Left lung (tissue), 10 donors: ENCODE measurements around the gene RND1. TPM values are rescaled to one million over a fixed set of nuclear protein-coding genes. Genes with fewer than 3 reads are reported as not detected.

ENCODE experiments used
- ATAC-seq: fragments of 200-7000 bp; cut with Tn5 transposase; one replicate; pipeline ENCODE4 v1.9.1; 2020; ENCODE audit warnings: moderate library complexity
- DNase-seq, 4 donors: peaks; one replicate each; pipeline ENCODE4 v3.0.0-alpha.2; 2013 to 2020
- H3K27ac ChIP-seq, 2 donors: fragments of 200-600 bp; sonication (generic) in 1 of 2; one replicate each; pipeline versions ENCODE4 v1.5.0 to v1.8.0; 2020 to 2021
- H3K27me3 ChIP-seq, 2 donors: fragments of 200-600 bp; sonication (generic) in 1 of 2; one replicate each; pipeline versions ENCODE4 v1.5.0 to v1.8.0; 2020 to 2021
- H3K36me3 ChIP-seq, 2 donors: fragments of 200-600 bp; sonication (generic) in 1 of 2; one replicate each; pipeline versions ENCODE4 v1.5.0 to v1.8.0; 2020 to 2021
- H3K4me1 ChIP-seq, 2 donors: fragments of 200-600 bp; one replicate each; pipeline ENCODE4 v1.8.0; 2021
- H3K4me3 ChIP-seq, 2 donors: fragments of 200-600 bp; sonication (generic) in 1 of 2; one replicate each; pipeline versions ENCODE4 v1.5.0 to v1.8.0; 2020 to 2021; ENCODE audit warnings: mild to moderate bottlenecking in 1 of 2
- H3K9me3 ChIP-seq, 2 donors: fragments of 200-600 bp; sonication (generic) in 1 of 2; one replicate each; pipeline versions ENCODE4 v1.5.0 to v1.8.0; 2020 to 2021
- CTCF ChIP-seq, 2 donors: fragments of 200-600 bp; sonication (generic) in 1 of 2; IDR thresholded peaks; one replicate each; pipeline versions ENCODE4 v1.5.0 to v1.8.0; 2021; ENCODE audit warnings: antibody characterized with exemption in 2 of 2
- intact Hi-C, 2 donors: fragments of 100-400 bp; cut with DNase I; formaldehyde crosslinking; loops; one replicate each; pipeline versions ENCODE4 v1.11.2 to v1.14.2; 2022
- polyA plus RNA-seq, 6 donors: library from polyadenylated mRNA; unstranded; fragments of 120-200 nt; gene quantifications; one replicate each; pipeline ENCODE4 v1.2.1, GENCODE V29; 2013; ENCODE audit not compliant: insufficient read length in 6 of 6
- total RNA-seq, 2 donors: library from RNA; stranded (reverse); fragmentation: NEBNext Ultra II Directional; extraction: Animal tissue kit (Norgen Biotek cat#: 25700); gene quantifications; one replicate each; pipeline ENCODE4 v1.2.1, GENCODE V29; 2021
- donor health status: DM: no; HTN: yes; CAD: no.
- donor health status: DM: no; HTN: no; CAD: no.

The RND1 gene
- total and polyA plus RNA-seq, 8 donors: 1.8 to 28.1 (median 2.4) TPM

DNA sequence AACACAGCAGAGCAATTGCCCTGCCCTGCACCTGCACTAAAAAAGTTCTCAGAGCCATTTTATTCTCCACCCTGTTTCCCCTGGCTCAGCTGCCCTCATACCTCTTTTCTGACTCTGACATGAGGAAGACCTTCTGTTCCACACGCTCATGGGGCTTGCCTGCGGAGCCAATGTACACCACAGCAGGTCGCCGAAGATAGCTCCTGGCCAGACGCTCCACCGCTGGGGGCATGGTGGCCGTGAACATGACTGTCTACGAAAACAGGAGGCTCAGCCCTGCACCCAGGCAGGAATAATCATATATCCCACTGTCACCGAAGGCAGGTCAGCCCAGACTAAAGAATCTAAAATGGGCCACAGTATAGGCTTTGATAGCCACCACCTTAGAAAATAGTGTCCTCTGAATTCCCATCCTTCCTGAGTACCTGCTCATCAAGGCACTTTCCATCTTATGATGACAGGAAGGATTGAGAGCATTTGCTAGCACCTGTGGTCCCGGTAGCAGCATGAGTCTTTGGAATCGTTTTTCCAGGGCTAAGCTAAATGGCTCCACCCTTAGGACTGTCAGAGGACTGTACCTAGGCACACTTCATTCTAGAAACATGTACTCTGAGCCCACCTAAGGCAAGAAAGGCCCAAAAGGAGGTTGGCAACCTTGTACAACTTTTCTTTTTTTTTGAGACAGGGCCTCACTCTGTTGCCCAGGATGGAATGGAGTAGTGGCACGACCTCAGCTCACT, 33.2 kb downstream of the RND1 start:
- TF ChIP-seq CTCF (IDR thresholded peaks at IDR 0.05): no peak
- Histone ChIP-seq H3K27ac (no peak overlapping the region), H3K9me3 (no peaks in the 10 kb centered on the region), H3K27me3 (no peaks in the 10 kb centered on the region), H3K4me1 (no peaks in the 10 kb centered on the region), H3K36me3 (peaks cover 0 to 100% of the 10 kb centered on the region in 2 donors), H3K4me3 (no peak overlapping the region)
- intact Hi-C loops: no loop called here
- DNase-seq (no peak), ATAC-seq (no peak)

- intact Hi-C loops: no loop called here
Observed at GRCh38 chr12:48831257-48831656, 34.4 kb downstream of the RND1 start.

DNA sequence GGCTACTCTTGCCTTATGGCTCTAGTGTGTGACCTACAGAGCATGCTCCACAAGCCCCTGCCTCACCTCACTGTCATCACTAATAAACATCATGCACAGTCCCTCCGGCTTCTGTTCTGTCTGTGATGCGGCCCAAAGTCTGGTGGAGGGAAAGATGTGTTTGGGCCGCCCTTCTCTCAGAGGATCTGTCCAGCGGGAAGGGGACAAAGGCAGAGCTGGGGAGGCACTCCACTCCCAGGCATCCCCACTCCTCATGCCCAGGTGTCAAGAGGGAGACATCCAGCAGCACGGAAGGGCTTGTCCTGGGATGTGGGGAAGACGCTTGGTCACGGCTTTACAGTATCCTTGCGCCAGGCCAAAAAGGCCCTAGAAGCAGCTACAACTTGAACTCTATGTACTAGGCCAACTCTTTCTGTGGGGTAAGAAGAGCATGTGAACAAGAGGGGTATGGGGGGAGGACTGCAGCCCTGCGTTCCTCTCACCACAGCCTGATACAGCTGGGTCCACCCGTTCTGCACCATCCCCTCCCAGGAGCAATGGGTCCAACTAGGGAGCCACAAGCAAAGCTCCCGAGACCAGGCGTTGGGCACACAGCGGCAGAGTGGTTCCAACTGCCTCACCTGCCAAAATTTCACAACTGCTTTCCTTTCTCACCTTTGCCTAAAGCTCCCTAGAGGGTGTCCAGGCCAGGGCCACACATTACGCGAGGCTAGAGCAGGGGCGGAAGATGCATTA, 36.7 kb downstream of the RND1 start:
- intact Hi-C loops: no loop called here
- no peaks in the 10 kb centered on the region for H3K4me1 ChIP-seq
- H3K27me3 ChIP-seq: no peaks in the 10 kb centered on the region
- TF ChIP-seq CTCF (IDR thresholded peaks at IDR 0.05): no peak
- ATAC-seq: no peak
- H3K4me3 ChIP-seq: no peak overlapping the region
- no peak for DNase-seq
- peaks cover 0 to 82% of the 10 kb centered on the region in 2 donors for H3K36me3 ChIP-seq
- no peaks in the 10 kb centered on the region for H3K9me3 ChIP-seq
- H3K27ac ChIP-seq: no peak overlapping the region

More at GRCh38 chr12:48831257-48831656, 34.4 kb downstream of the RND1 start:
- no peak for TF ChIP-seq CTCF (IDR thresholded peaks at IDR 0.05)
- Histone ChIP-seq H3K27me3 (no peaks in the 10 kb centered on the region), H3K36me3 (peaks cover 0 to 99% of the 10 kb centered on the region in 2 donors), H3K4me1 (no peaks in the 10 kb centered on the region), H3K9me3 (no peaks in the 10 kb centered on the region), H3K27ac (no peak overlapping the region), H3K4me3 (no peak overlapping the region)
- ATAC-seq (no peak), DNase-seq (no peak)

- H3K36me3 ChIP-seq: peaks cover 0 to 75% of the 10 kb centered on the region in 2 donors
- no peaks in the 10 kb centered on the region for H3K4me1 ChIP-seq
- DNase-seq (no peak), ATAC-seq (no peak)
- no peaks in the 10 kb centered on the region for H3K27me3 ChIP-seq
- intact Hi-C loops: no loop called here
- no peak overlapping the region for H3K27ac ChIP-seq
- no peak overlapping the region for H3K4me3 ChIP-seq
- TF ChIP-seq CTCF (IDR thresholded peaks at IDR 0.05): no peak
- H3K9me3 ChIP-seq: no peaks in the 10 kb centered on the region
Observed at GRCh38 chr12:48828293-48828692, 37.4 kb downstream of the RND1 start.

DNA sequence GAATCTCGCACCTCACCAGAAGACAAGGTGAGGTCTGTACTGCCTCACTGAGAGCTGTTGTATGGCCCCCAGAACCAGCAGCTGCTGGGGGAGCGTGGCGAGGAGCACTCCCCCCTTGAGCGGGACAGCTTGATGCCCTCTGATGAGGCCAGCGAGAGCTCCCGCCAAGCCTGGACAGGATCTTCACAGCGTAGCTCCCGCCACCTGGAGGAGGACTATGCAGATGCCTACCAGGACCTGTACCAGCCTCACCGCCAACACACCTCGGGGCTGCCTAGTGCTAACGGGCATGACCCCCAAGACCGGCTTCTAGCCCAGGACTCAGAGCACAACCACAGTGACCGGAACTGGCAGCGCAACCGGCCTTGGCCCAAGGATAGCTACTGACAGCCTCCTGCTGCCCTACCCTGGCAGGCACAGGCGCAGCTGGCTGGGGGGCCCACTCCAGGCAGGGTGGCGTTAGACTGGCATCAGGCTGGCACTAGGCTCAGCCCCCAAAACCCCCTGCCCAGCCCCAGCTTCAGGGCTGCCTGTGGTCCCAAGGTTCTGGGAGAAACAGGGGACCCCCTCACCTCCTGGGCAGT, 38.1 kb downstream of the RND1 start:
- H3K36me3 ChIP-seq: peaks cover 0 to 68% of the 10 kb centered on the region in 2 donors
- H3K4me3 ChIP-seq: no peak overlapping the region
- no peak overlapping the region for H3K27ac ChIP-seq
- no peaks in the 10 kb centered on the region for H3K4me1 ChIP-seq
- intact Hi-C loops: no loop called here
- ATAC-seq (no peak), DNase-seq (no peak)
- no peak for TF ChIP-seq CTCF (IDR thresholded peaks at IDR 0.05)
- no peaks in the 10 kb centered on the region for H3K9me3 ChIP-seq
- H3K27me3 ChIP-seq: no peaks in the 10 kb centered on the region
